HG03280 (cell line): ENCODE results near the gene ARFGAP1.

Source experiments
- ATAC-seq: cut with Tn5 transposase; IDR thresholded peaks from one replicate; pipeline ENCODE4 v1.9.1; 2021; ENCODE audit warnings: mild to moderate bottlenecking, moderate library complexity; ENCODE audit not compliant: unreplicated experiment

Gene ARFGAP1

GRCh38 chr20:63272105-63273058 is at the start of gene ARFGAP1:
TSS of gene ARFGAP1 (plus strand) at chr20:63272813. CDS start at chr20:63275581, 2,768 bp downstream.
- ATAC-seq: peak; percentile 93

- no peak for ATAC-seq
Observed at GRCh38 chr20:63223121-63223825, 49.3 kb upstream of the ARFGAP1 start.

- no peak for ATAC-seq
Observed at GRCh38 chr20:63223826-63224207, 48.8 kb upstream of the ARFGAP1 start.

- ATAC-seq: no peak
Observed at GRCh38 chr20:63224412-63225081, 48.1 kb upstream of the ARFGAP1 start.

GRCh38 chr20:63225082-63225454 is 47.5 kb upstream of the ARFGAP1 start:
- no peak for ATAC-seq

- ATAC-seq: no peak
Observed at GRCh38 chr20:63226042-63226943, 46.3 kb upstream of the ARFGAP1 start.

GRCh38 chr20:63227260-63227659 is 45.4 kb upstream of the ARFGAP1 start:
- no peak for ATAC-seq

GRCh38 chr20:63228806-63229205 is 43.8 kb upstream of the ARFGAP1 start:
- no peak for ATAC-seq

- ATAC-seq: no peak
Observed at GRCh38 chr20:63230800-63231268, 41.8 kb upstream of the ARFGAP1 start.

GRCh38 chr20:63232235-63233060 is 40.2 kb upstream of the ARFGAP1 start:
- no peak for ATAC-seq

- ATAC-seq: no peak
Observed at GRCh38 chr20:63233061-63233344, 39.6 kb upstream of the ARFGAP1 start.

GRCh38 chr20:63233924-63234323 is 38.7 kb upstream of the ARFGAP1 start:
- no peak for ATAC-seq

- no peak for ATAC-seq
Observed at GRCh38 chr20:63234693-63235398, 37.8 kb upstream of the ARFGAP1 start.

GRCh38 chr20:63235399-63235983 is 37.1 kb upstream of the ARFGAP1 start, which contains the start of gene BIRC7:
TSS of gene BIRC7 (plus strand) at chr20:63235905. CDS start at chr20:63236097, 192 bp downstream.
- ATAC-seq: no peak

- ATAC-seq: no peak
Observed at GRCh38 chr20:63236116-63236837, 36.3 kb upstream of the ARFGAP1 start.

GRCh38 chr20:63238031-63238430 is 34.6 kb upstream of the ARFGAP1 start:
- no peak for ATAC-seq

GRCh38 chr20:63238514-63239125 is 34.0 kb upstream of the ARFGAP1 start:
- no peak for ATAC-seq
